H1 (cell line): ENCODE data around the gene GPR17. TPM values are rescaled to one million over a fixed set of nuclear protein-coding genes. Genes with fewer than 3 reads are reported as not detected.

Source experiments
- CTCF ChIA-PET: fragments of 300-600 bp; sonication (Branson Sonifier 250); formaldehyde crosslinking; loops from one replicate; lab custom pipeline; 2021; ENCODE audit not compliant: partially characterized antibody; lab: Charles Lee
- POLR2A ChIA-PET: fragments of 300-600 bp; sonication (Branson Sonifier 250); formaldehyde crosslinking; loops from one replicate; lab custom pipeline; 2021; ENCODE audit warnings: inconsistent platforms; ENCODE audit not compliant: partially characterized antibody; lab: Charles Lee
- DNase-seq, 2 experiments: peaks; one replicate each; pipeline versions ENCODE4 v3.0.0 to v3.0.0-alpha.2; 2010 to 2022; ENCODE audit warnings: low spot score in 2 of 2, low read depth in 1 of 2, mixed read lengths in 1 of 2
- FAIRE-seq: peaks from 2 replicates; lab custom pipeline; 2011; peaks lifted over from hg19 to GRCh38; lab: Jason Lieb, UNC
- H2AFZ ChIP-seq: 2 replicates; pipeline ENCODE4 v1.8.1; 2012; ENCODE audit warnings: low read length, inconsistent platforms
- H2AK5ac ChIP-seq: 2 replicates; pipeline ENCODE4 v1.6.1; 2013; ENCODE audit warnings: low read depth, low read length
- H2BK120ac ChIP-seq: replicated peaks from 2 replicates; pipeline ENCODE3; 2013; ENCODE audit warnings: low read depth, low read length, inconsistent platforms
- H2BK12ac ChIP-seq: 2 replicates; pipeline ENCODE4 v1.6.1; 2013; ENCODE audit warnings: low read depth, low read length
- H2BK15ac ChIP-seq: 2 replicates; pipeline ENCODE4 v1.6.1; 2013; ENCODE audit warnings: low read length
- H2BK20ac ChIP-seq: 2 replicates; pipeline ENCODE4 v1.6.1; 2013; ENCODE audit warnings: low read length
- H2BK5ac ChIP-seq: 2 replicates; pipeline ENCODE4 v1.6.1; 2013; ENCODE audit warnings: low read depth, low read length
- H3K14ac ChIP-seq: 2 replicates; pipeline ENCODE4 v1.6.1; 2013; ENCODE audit warnings: inconsistent platforms; ENCODE audit not compliant: insufficient read length
- H3K18ac ChIP-seq: 2 replicates; pipeline ENCODE4 v1.6.1; 2013; ENCODE audit warnings: low read length; ENCODE audit errors: extremely low read depth
- H3K23ac ChIP-seq: 2 replicates; pipeline ENCODE4 v1.6.1; 2013; ENCODE audit warnings: inconsistent platforms; ENCODE audit not compliant: insufficient read length
- H3K23me2 ChIP-seq: 2 replicates; pipeline ENCODE4 v1.6.1; 2013; ENCODE audit warnings: low read depth, low read length
- H3K27ac ChIP-seq: 2 replicates; pipeline ENCODE4 v1.6.1; 2011; ENCODE audit warnings: low read depth, low read length, inconsistent platforms
- H3K27me3 ChIP-seq, 4 experiments: replicated peaks in 1 of 4; 1 replicate in 1 of 4; 2 replicates in 3 of 4; pipeline versions ENCODE4 v1.6.1 to v1.8.1; 2011 to 2013; ENCODE audit warnings: low read length in 3 of 4, mild to moderate bottlenecking in 3 of 4, inconsistent platforms in 2 of 4, mixed read lengths in 2 of 4, moderate library complexity in 1 of 4; ENCODE audit not compliant: control insufficient read depth in 3 of 4, insufficient read depth in 3 of 4; ENCODE audit errors: extremely low read depth in 1 of 4
- H3K36me3 ChIP-seq, 4 experiments: 2 replicates each; pipeline versions ENCODE4 v1.6.1 to v1.8.1; 2011 to 2013; ENCODE audit warnings: mild to moderate bottlenecking in 4 of 4, low read length in 3 of 4, moderate library complexity in 2 of 4, control low read depth in 1 of 4, inconsistent platforms in 1 of 4; ENCODE audit not compliant: insufficient read depth in 4 of 4, control insufficient read depth in 2 of 4
- H3K4ac ChIP-seq: replicated peaks from 2 replicates; pipeline ENCODE3; 2013; ENCODE audit warnings: low read length, low read depth, mixed read lengths, inconsistent platforms; ENCODE audit not compliant: insufficient read length
- H3K4me1 ChIP-seq, 4 experiments: replicated peaks in 1 of 4; 1 replicate in 1 of 4; 2 replicates in 3 of 4; pipeline versions ENCODE4 v1.6.1 to v1.8.1; 2011 to 2013; ENCODE audit warnings: low read length in 3 of 4, inconsistent platforms in 2 of 4, mixed read lengths in 1 of 4; ENCODE audit not compliant: insufficient read depth in 4 of 4, control insufficient read depth in 3 of 4
- H3K4me2 ChIP-seq, 2 experiments: 2 replicates each; pipeline versions ENCODE4 v1.6.1 to v1.8.1; 2011 to 2013; ENCODE audit warnings: low read depth in 2 of 2, low read length in 2 of 2, control low read depth in 1 of 2, inconsistent platforms in 1 of 2, mild to moderate bottlenecking in 1 of 2; ENCODE audit not compliant: insufficient read depth in 1 of 2
- H3K4me3 ChIP-seq, 4 experiments: fragments of 200-600, 300-600 bp in 1 of 4; sonication (generic), shearing (Covaris generic), sonication (Bioruptor Twin) in 1 of 4; 2 replicates each; pipeline versions ENCODE4 v1.5.1 to v1.8.1; 2011 to 2016; ENCODE audit warnings: low read length in 4 of 4, low read depth in 3 of 4, control low read depth in 2 of 4, inconsistent platforms in 2 of 4, mild to moderate bottlenecking in 2 of 4, mixed read lengths in 1 of 4, moderate library complexity in 1 of 4; ENCODE audit not compliant: insufficient read depth in 2 of 4; ENCODE audit errors: extremely low read depth in 1 of 4
- H3K56ac ChIP-seq: replicated peaks from 2 replicates; pipeline ENCODE3; 2013; ENCODE audit warnings: low read depth, mild to moderate bottlenecking, mixed read lengths, low read length, inconsistent platforms; ENCODE audit not compliant: insufficient read length
- H3K79me1 ChIP-seq: 2 replicates; pipeline ENCODE4 v1.6.1; 2013; ENCODE audit warnings: low read depth, low read length, control low read depth
- H3K79me2 ChIP-seq, 2 experiments: 2 replicates each; pipeline versions ENCODE4 v1.6.1 to v1.8.1; 2012 to 2013; ENCODE audit warnings: low read length in 2 of 2, mild to moderate bottlenecking in 2 of 2, inconsistent platforms in 1 of 2; ENCODE audit not compliant: insufficient read depth in 2 of 2, control insufficient read depth in 1 of 2
- H3K9ac ChIP-seq, 4 experiments: replicated peaks in 1 of 4; 1 replicate in 1 of 4; 2 replicates in 3 of 4; pipeline versions ENCODE4 v1.6.1 to v1.8.1; 2011 to 2013; ENCODE audit warnings: low read depth in 3 of 4, low read length in 3 of 4, control low read depth in 2 of 4, mild to moderate bottlenecking in 2 of 4, moderate library complexity in 2 of 4, inconsistent platforms in 1 of 4; ENCODE audit errors: extremely low read depth in 1 of 4
- H3K9me3 ChIP-seq, 2 experiments: 2 replicates each; pipeline versions ENCODE4 v1.6.1 to v1.8.1; 2012 to 2013; ENCODE audit warnings: mild to moderate bottlenecking in 2 of 2, moderate library complexity in 2 of 2, control low read depth in 1 of 2, inconsistent platforms in 1 of 2, low read depth in 1 of 2, low read length in 1 of 2, mixed read lengths in 1 of 2; ENCODE audit not compliant: insufficient read depth in 2 of 2
- H4K20me1 ChIP-seq, 2 experiments: replicated peaks in 1 of 2; 2 replicates each; pipeline versions ENCODE3 to v1.8.1; 2011 to 2013; ENCODE audit warnings: inconsistent platforms in 2 of 2, low read length in 2 of 2, mild to moderate bottlenecking in 1 of 2; ENCODE audit not compliant: insufficient read depth in 2 of 2, control insufficient read depth in 1 of 2
- H4K5ac ChIP-seq: 2 replicates; pipeline ENCODE4 v1.6.1; 2013; ENCODE audit warnings: low read length, low read depth, mixed read lengths, inconsistent platforms; ENCODE audit not compliant: insufficient read length
- H4K8ac ChIP-seq: 2 replicates; pipeline ENCODE4 v1.8.0; 2013; ENCODE audit warnings: mild to moderate bottlenecking, moderate library complexity, low read length, inconsistent platforms; ENCODE audit not compliant: insufficient read depth; ENCODE audit errors: extremely low read depth
- H4K91ac ChIP-seq: replicated peaks from 2 replicates; pipeline ENCODE3; 2013; ENCODE audit warnings: low read length, mixed read lengths, inconsistent platforms; ENCODE audit not compliant: insufficient read length
- GTF2F1 ChIP-seq: IDR thresholded peaks from 2 replicates; pipeline ENCODE4 v1.6.1; 2012; ENCODE audit warnings: low read depth, low read length, improper control_type of control experiment, borderline replicate concordance
- RBBP5 ChIP-seq: IDR thresholded peaks from 2 replicates; pipeline ENCODE4 v1.7.1; 2012; ENCODE audit warnings: low read depth, mild to moderate bottlenecking, inconsistent platforms, low read length, moderate library complexity, borderline replicate concordance
- WGBS, 2 experiments: shearing (Covaris generic) in 1 of 2; methylation state at CpG; one replicate each; pipeline versions ENCODE4 v1.1.6 to v1.1.7; 2013 to 2015; ENCODE audit warnings: low lambda C conversion rate in 2 of 2, mixed read lengths in 2 of 2, inconsistent platforms in 1 of 2, low coverage in 1 of 2, missing lambda C conversion rate in 1 of 2; ENCODE audit not compliant: insufficient replicate concordance in 2 of 2, insufficient coverage in 1 of 2, insufficient read length in 1 of 2; ENCODE audit errors: extremely low coverage in 1 of 2, missing lambda C conversion rate in 1 of 2; 5-methylcytosine and 5-hydroxymethylcytosine counted together
- polyA plus RNA-seq, 7 experiments: library from polyadenylated mRNA; depleted of rRNA in 3 of 7; stranded (reverse) in 5 of 7; unstranded in 2 of 7; fragments of >200 nt in 5 of 7; fragments of 200-250 nt in 2 of 7; gene quantifications; 1 replicate in 5 of 7; 2 replicates in 1 of 7; 4 replicates in 1 of 7; pipeline versions ENCODE4 v1.2.1 to v1.2.3, GENCODE V29; 2011 to 2013; ENCODE audit warnings: missing spikeins in 2 of 7, mixed read lengths in 2 of 7
- total RNA-seq: library from RNA; stranded (reverse); fragmentation: NEBNext Ultra II Directional; extraction: Animal tissue kit (Norgen Biotek cat#: 25700); gene quantifications from 2 replicates; pipeline ENCODE4 v1.2.1, GENCODE V29; 2021

GPR17 gene
- total and polyA plus RNA-seq, 2 of the 8 experiments (the other 6 are each of a cell fraction or from before 2014, with no cell fraction given), result 0.03 TPM; not detected in 1

GRCh38 chr2:127681288-127681804 is 35.4 kb downstream of the GPR17 start:
- Histone ChIP-seq H3K27me3 (peaks cover 2 to 16% (median 9%) of the 10 kb centered on the region in 4 experiments), H3K56ac (no peak overlapping the region), H3K27ac (no peak overlapping the region), H4K20me1 (no peaks in the 10 kb centered on the region), H3K9ac (no peak overlapping the region), H3K4me1 (peaks cover 0 to 8% (median 0%) of the 10 kb centered on the region in 4 experiments; a peak in 2 of 7 replicates), H2BK5ac (no peak overlapping the region), H2BK12ac (0 out of 2 replicates have a peak overlapping the region, but pooled peaks have one; percentile 39), H3K4me2 (no peak overlapping the region; a peak in 1 of 4 replicates), H3K4ac (peak overlapping the region; percentile 29), H4K5ac (no peak overlapping the region), H2AK5ac (no peak overlapping the region), H4K91ac (no peak overlapping the region), H3K79me1 (no peaks in the 10 kb centered on the region), H3K14ac (no peak overlapping the region), H3K23me2 (no peaks in the 10 kb centered on the region), H2AFZ (no peak overlapping the region), H2BK15ac (no peak overlapping the region), H3K79me2 (no peaks in the 10 kb centered on the region), H3K18ac (no peak overlapping the region), H3K36me3 (no peaks in the 10 kb centered on the region), H2BK20ac (no peak overlapping the region), H3K23ac (no peak overlapping the region), H3K9me3 (no peaks in the 10 kb centered on the region), H2BK120ac (no peak overlapping the region), H4K8ac (peak overlapping the region; percentile 75; the same call in 1 of the 2 replicates), H3K4me3 (no peak overlapping the region)
- FAIRE-seq (no peak), DNase-seq (peak in 1 of 2 experiments; percentile 60)
- ChIA-PET POLR2A (interaction anchor here (1.0 to 1.1 kb wide), 2 partner anchors 21 to 24 kb away, joined by 3 to 4 read pairs; no protein-coding TSS in a partner anchor), CTCF (interaction anchor here (1.8 to 6.0 kb wide), 3 partner anchors 14 to 41 kb away, joined by 5 to 40 read pairs (median 5); no protein-coding TSS in a partner anchor)
- TF ChIP-seq GTF2F1 (no peak), RBBP5 (no peak)
- WGBS, 2 experiments, result 81% methylated on average over 25 of the region's 25 CpGs; no CpG with 5 or more reads in 1 of the 2 experiments
